CD4-positive, alpha-beta memory T cell (primary cell): ENCODE results near the gene ZNF366. TPM values are rescaled to one million over a fixed set of nuclear protein-coding genes. Genes with fewer than 3 reads are reported as not detected.

Experiments
- CTCF ChIA-PET: fragments of 350-600 bp; sonication (Branson Sonifier 250); formaldehyde crosslinking; loops from one replicate; lab custom pipeline; 2021; ENCODE audit warnings: inconsistent platforms; ENCODE audit not compliant: partially characterized antibody; lab: Charles Lee
- POLR2A ChIA-PET: fragments of 350-600 bp; sonication (Branson Sonifier 250); formaldehyde crosslinking; loops from one replicate; lab custom pipeline; 2021; ENCODE audit not compliant: partially characterized antibody; lab: Charles Lee
- DNase-seq, 5 donors: peaks; one replicate each; pipeline versions ENCODE4 v3.0.0 to v3.0.0-alpha.2; 2020 to 2022; ENCODE audit warnings: mixed read lengths in 1 of 5
- H3K27ac ChIP-seq: one replicate; pipeline ENCODE4 v1.7.0; 2013; ENCODE audit warnings: low read depth, low read length
- H3K27me3 ChIP-seq: 2 replicates; pipeline ENCODE4 v1.7.0; 2013; ENCODE audit warnings: mild to moderate bottlenecking, low read length, moderate library complexity; ENCODE audit not compliant: insufficient read depth
- H3K36me3 ChIP-seq: 2 replicates; pipeline ENCODE4 v1.7.0; 2013; ENCODE audit warnings: mild to moderate bottlenecking, low read length, moderate library complexity; ENCODE audit not compliant: insufficient read depth
- H3K4me1 ChIP-seq: 2 replicates; pipeline ENCODE4 v1.7.0; 2013; ENCODE audit warnings: mild to moderate bottlenecking, low read length, moderate library complexity; ENCODE audit not compliant: insufficient read depth
- H3K4me3 ChIP-seq, 2 donors: one replicate each; pipeline ENCODE4 v1.7.0; 2013; ENCODE audit warnings: low read length in 2 of 2, mild to moderate bottlenecking in 1 of 2
- H3K9me3 ChIP-seq, 2 donors: one replicate each; pipeline ENCODE4 v1.7.0; 2013; ENCODE audit warnings: low read length in 2 of 2, control low read depth in 1 of 2; ENCODE audit not compliant: control insufficient read depth in 1 of 2
- H3K27ac Mint-ChIP-seq, 7 donors: one replicate each; pipeline ENCODE4 v1.8.0; 2020 to 2021; ENCODE audit warnings: mixed read lengths in 7 of 7, mild to moderate bottlenecking in 6 of 7, inconsistent platforms in 3 of 7, moderate library complexity in 3 of 7
- H3K27me3 Mint-ChIP-seq, 2 donors: one replicate each; pipeline ENCODE4 v1.8.0; 2020 to 2021; ENCODE audit warnings: mixed read lengths in 2 of 2
- H3K36me3 Mint-ChIP-seq, 2 donors: one replicate each; pipeline ENCODE4 v1.8.0; 2020 to 2021; ENCODE audit warnings: mixed read lengths in 2 of 2, inconsistent platforms in 1 of 2, mild to moderate bottlenecking in 1 of 2
- H3K4me1 Mint-ChIP-seq, 4 donors: one replicate each; pipeline ENCODE4 v1.8.0; 2020 to 2021; ENCODE audit warnings: mixed read lengths in 4 of 4, mild to moderate bottlenecking in 1 of 4
- H3K4me3 Mint-ChIP-seq, 8 donors: one replicate each; pipeline ENCODE4 v1.8.0; 2020 to 2021; ENCODE audit warnings: mixed read lengths in 8 of 8, mild to moderate bottlenecking in 7 of 8, moderate library complexity in 6 of 8, inconsistent platforms in 3 of 8
- H3K9me3 Mint-ChIP-seq, 8 donors: one replicate each; pipeline ENCODE4 v1.8.0; 2020 to 2021; ENCODE audit warnings: mixed read lengths in 8 of 8, mild to moderate bottlenecking in 5 of 8, inconsistent platforms in 3 of 8, moderate library complexity in 1 of 8
- intact Hi-C: fragments of 100-400 bp; cut with micrococcal nuclease; formaldehyde crosslinking; loops from one replicate; pipeline ENCODE4 v1.15.1; 2023
- polyA plus RNA-seq, 2 donors: library from polyadenylated mRNA; unstranded; fragments of 300-500 nt; fragmentation: Illumina TruSeq; gene quantifications; one replicate each; pipeline ENCODE4 v1.2.3, GENCODE V29; 2021
- total RNA-seq, 2 experiments: library from RNA; stranded (reverse); gene quantifications; one replicate each; pipeline ENCODE4 v1.2.3, GENCODE V29; 2021

The ZNF366 gene
- total and polyA plus RNA-seq, 4 experiments from 2014 or later, result 0.29 to 0.58 TPM; not detected in 2

- Mint-ChIP-seq H3K36me3 (no peaks in the 10 kb centered on the region), H3K27ac (no peak overlapping the region), H3K4me3 (no peak overlapping the region), H3K4me1 (peaks cover 0 to 2% (median 0%) of the 10 kb centered on the region in 4 donors), H3K27me3 (no peaks in the 10 kb centered on the region), H3K9me3 (peaks cover 5 to 23% (median 13%) of the 10 kb centered on the region in 8 donors)
- intact Hi-C loops, result no loop called here
- no peak for DNase-seq
- Histone ChIP-seq H3K27me3 (no peaks in the 10 kb centered on the region), H3K4me1 (no peaks in the 10 kb centered on the region), H3K36me3 (no peaks in the 10 kb centered on the region), H3K9me3 (peaks cover 0 to 1% of the 10 kb centered on the region in 2 donors), H3K4me3 (no peak overlapping the region), H3K27ac (no peak overlapping the region)
- ChIA-PET POLR2A (no interaction called here), CTCF (no interaction called here)
These were observed 36.2 kb upstream of the ZNF366 start for GRCh38 chr5:72543365-72543764.

- H3K36me3 ChIP-seq, result no peaks in the 10 kb centered on the region
- no peaks in the 10 kb centered on the region for H3K9me3 ChIP-seq
- DNase-seq, result no peak
- Mint-ChIP-seq H3K4me3 (no peak overlapping the region), H3K4me1 (peaks cover 0 to 2% (median 0%) of the 10 kb centered on the region in 4 donors), H3K9me3 (peaks cover under 1 to 16% (median 7%) of the 10 kb centered on the region in 8 donors), H3K36me3 (no peaks in the 10 kb centered on the region), H3K27ac (no peak overlapping the region), H3K27me3 (no peaks in the 10 kb centered on the region)
- H3K27ac ChIP-seq, result no peak overlapping the region
- CTCF ChIA-PET, result no interaction called here
- no peaks in the 10 kb centered on the region for H3K4me1 ChIP-seq
- intact Hi-C loops, result no loop called here
- H3K27me3 ChIP-seq, result no peaks in the 10 kb centered on the region
- H3K4me3 ChIP-seq, result no peak overlapping the region
- POLR2A ChIA-PET, result no interaction called here
These were observed 35.5 kb upstream of the ZNF366 start for GRCh38 chr5:72542695-72543094.

- no peaks in the 10 kb centered on the region for H3K36me3 Mint-ChIP-seq
- intact Hi-C loops, result no loop called here
- POLR2A ChIA-PET, result no interaction called here
These were observed 34.5 kb upstream of the ZNF366 start for GRCh38 chr5:72541501-72542225.

GRCh38 chr5:72540759-72541438 lies 33.7 kb upstream of the ZNF366 start:
- H3K27ac ChIP-seq, result no peak overlapping the region
- ChIA-PET CTCF (no interaction called here), POLR2A (no interaction called here)
- Mint-ChIP-seq H3K4me3 (no peak overlapping the region), H3K27me3 (peaks cover 0 to 4% of the 10 kb centered on the region in 2 donors), H3K9me3 (peaks cover 0 to 8% (median 4%) of the 10 kb centered on the region in 8 donors), H3K27ac (no peak overlapping the region), H3K36me3 (no peaks in the 10 kb centered on the region), H3K4me1 (peaks cover 0 to 2% (median 0%) of the 10 kb centered on the region in 4 donors)
- no peaks in the 10 kb centered on the region for H3K4me1 ChIP-seq
- H3K27me3 ChIP-seq, result no peaks in the 10 kb centered on the region
- DNase-seq, result no peak
- H3K9me3 ChIP-seq, result no peaks in the 10 kb centered on the region
- intact Hi-C loops, result no loop called here
- no peaks in the 10 kb centered on the region for H3K36me3 ChIP-seq
- no peak overlapping the region for H3K4me3 ChIP-seq

More at GRCh38 chr5:72541501-72542225, 34.5 kb upstream of the ZNF366 start:
- H3K36me3 ChIP-seq, result no peaks in the 10 kb centered on the region
- H3K4me1 ChIP-seq, result no peaks in the 10 kb centered on the region
- H3K4me3 ChIP-seq, result no peak overlapping the region
- Mint-ChIP-seq H3K27me3 (peaks cover 0 to 3% of the 10 kb centered on the region in 2 donors), H3K4me3 (no peak overlapping the region), H3K9me3 (peaks cover 0 to 14% (median 7%) of the 10 kb centered on the region in 8 donors), H3K4me1 (peaks cover 0 to 2% (median 0%) of the 10 kb centered on the region in 4 donors), H3K27ac (no peak overlapping the region)
- no peak overlapping the region for H3K27ac ChIP-seq
- H3K27me3 ChIP-seq, result no peaks in the 10 kb centered on the region
- CTCF ChIA-PET, result no interaction called here
- DNase-seq, result no peak
- H3K9me3 ChIP-seq, result no peaks in the 10 kb centered on the region

GRCh38 chr5:72539726-72540125 lies 32.5 kb upstream of the ZNF366 start:
- Mint-ChIP-seq H3K27ac (no peak overlapping the region), H3K4me1 (peaks cover 0 to 2% (median 0%) of the 10 kb centered on the region in 4 donors), H3K9me3 (peaks cover 0 to 7% (median 2%) of the 10 kb centered on the region in 8 donors), H3K27me3 (peaks cover 0 to 8% of the 10 kb centered on the region in 2 donors), H3K36me3 (no peaks in the 10 kb centered on the region), H3K4me3 (no peak overlapping the region)
- ChIA-PET POLR2A (no interaction called here), CTCF (no interaction called here)
- H3K27ac ChIP-seq, result no peak overlapping the region
- H3K4me3 ChIP-seq, result no peak overlapping the region
- no peaks in the 10 kb centered on the region for H3K4me1 ChIP-seq
- no peak for DNase-seq
- no peaks in the 10 kb centered on the region for H3K27me3 ChIP-seq
- intact Hi-C loops, result no loop called here
- no peaks in the 10 kb centered on the region for H3K36me3 ChIP-seq
- no peaks in the 10 kb centered on the region for H3K9me3 ChIP-seq

- DNase-seq, result no peak
- H3K36me3 ChIP-seq, result no peaks in the 10 kb centered on the region
- peaks cover 0 to 4% (median 1%) of the 10 kb centered on the region in 8 donors for H3K9me3 Mint-ChIP-seq
- peaks cover 0 to 8% of the 10 kb centered on the region in 2 donors for H3K27me3 Mint-ChIP-seq
- H3K27ac Mint-ChIP-seq, result no peak overlapping the region
- CTCF ChIA-PET, result no interaction called here
- H3K4me1 Mint-ChIP-seq, result peaks cover 0 to 2% (median 0%) of the 10 kb centered on the region in 4 donors
- POLR2A ChIA-PET, result no interaction called here
- no peaks in the 10 kb centered on the region for H3K36me3 Mint-ChIP-seq
- H3K9me3 ChIP-seq, result no peaks in the 10 kb centered on the region
- H3K27ac ChIP-seq, result no peak overlapping the region
- H3K4me3 Mint-ChIP-seq, result no peak overlapping the region
- no peaks in the 10 kb centered on the region for H3K4me1 ChIP-seq
- no peaks in the 10 kb centered on the region for H3K27me3 ChIP-seq
- intact Hi-C loops, result no loop called here
- no peak overlapping the region for H3K4me3 ChIP-seq
These were observed 31.8 kb upstream of the ZNF366 start for GRCh38 chr5:72539038-72539437.

GRCh38 chr5:72537166-72537565 lies 30.0 kb upstream of the ZNF366 start:
- no peaks in the 10 kb centered on the region for H3K36me3 Mint-ChIP-seq
- no peaks in the 10 kb centered on the region for H3K9me3 ChIP-seq

More at GRCh38 chr5:72537166-72537565, 30.0 kb upstream of the ZNF366 start:
- peaks cover 0 to 12% (median 7%) of the 10 kb centered on the region in 8 donors for H3K9me3 Mint-ChIP-seq
- ChIA-PET CTCF (no interaction called here), POLR2A (no interaction called here)
- Histone ChIP-seq H3K27ac (no peak overlapping the region), H3K27me3 (no peaks in the 10 kb centered on the region), H3K36me3 (no peaks in the 10 kb centered on the region), H3K4me1 (no peaks in the 10 kb centered on the region), H3K4me3 (no peak overlapping the region)
- H3K27ac Mint-ChIP-seq, result no peak overlapping the region
- intact Hi-C loops, result no loop called here
- H3K4me1 Mint-ChIP-seq, result no peaks in the 10 kb centered on the region
- no peak overlapping the region for H3K4me3 Mint-ChIP-seq
- DNase-seq, result no peak
- peaks cover 4 to 10% of the 10 kb centered on the region in 2 donors for H3K27me3 Mint-ChIP-seq
